PC-9 (cell line): ENCODE measurements around the gene RGS13.

Source experiments
- EZH2 ChIP-seq: fragments of 200-600 bp; sonication (generic); IDR thresholded peaks from 2 replicates; pipeline ENCODE4 v1.8.0; 2017; ENCODE audit warnings: antibody characterized with exemption, low read depth
- TF ChIP-seq, protein P1 (sequence below): fragments of 200-600 bp; sonication (generic); conservative IDR thresholded peaks from 2 replicates; pipeline ENCODE4 v1.6.1; 2017; ENCODE audit warnings: mixed run types, antibody characterized with exemption, mild to moderate bottlenecking, moderate library complexity

DNA sequence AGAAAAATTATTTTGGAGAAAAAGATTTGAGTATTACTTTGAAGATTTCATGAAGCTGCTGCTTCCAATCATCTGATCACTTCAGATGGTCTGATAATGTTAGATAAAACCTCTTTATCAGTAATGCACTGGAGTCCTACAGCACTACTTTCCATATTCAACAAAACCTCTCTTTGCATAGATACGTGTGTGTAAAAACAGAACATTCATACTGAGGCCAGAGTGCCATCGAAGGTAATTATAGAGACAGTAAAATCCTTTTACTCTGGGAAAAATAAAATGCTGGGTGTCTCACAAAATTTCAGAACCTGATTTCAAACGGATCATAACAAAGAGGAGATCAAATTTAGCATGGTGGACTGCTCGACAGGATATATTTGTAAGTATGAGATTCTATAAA, at the start of gene RGS13:
- TF ChIP-seq, protein P1, sequence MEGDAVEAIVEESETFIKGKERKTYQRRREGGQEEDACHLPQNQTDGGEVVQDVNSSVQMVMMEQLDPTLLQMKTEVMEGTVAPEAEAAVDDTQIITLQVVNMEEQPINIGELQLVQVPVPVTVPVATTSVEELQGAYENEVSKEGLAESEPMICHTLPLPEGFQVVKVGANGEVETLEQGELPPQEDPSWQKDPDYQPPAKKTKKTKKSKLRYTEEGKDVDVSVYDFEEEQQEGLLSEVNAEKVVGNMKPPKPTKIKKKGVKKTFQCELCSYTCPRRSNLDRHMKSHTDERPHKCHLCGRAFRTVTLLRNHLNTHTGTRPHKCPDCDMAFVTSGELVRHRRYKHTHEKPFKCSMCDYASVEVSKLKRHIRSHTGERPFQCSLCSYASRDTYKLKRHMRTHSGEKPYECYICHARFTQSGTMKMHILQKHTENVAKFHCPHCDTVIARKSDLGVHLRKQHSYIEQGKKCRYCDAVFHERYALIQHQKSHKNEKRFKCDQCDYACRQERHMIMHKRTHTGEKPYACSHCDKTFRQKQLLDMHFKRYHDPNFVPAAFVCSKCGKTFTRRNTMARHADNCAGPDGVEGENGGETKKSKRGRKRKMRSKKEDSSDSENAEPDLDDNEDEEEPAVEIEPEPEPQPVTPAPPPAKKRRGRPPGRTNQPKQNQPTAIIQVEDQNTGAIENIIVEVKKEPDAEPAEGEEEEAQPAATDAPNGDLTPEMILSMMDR, result no peak
- TF ChIP-seq EZH2, result no peak
